ENCODE data around the gene PCDHA5.
"Not testable (repeated sequence)": the region's sequence is repeated elsewhere in the genome, so short reads cannot be mapped to it uniquely, and the experiment has no call there.

The PCDHA5 gene

GRCh38 chr5:140794595-140795258 lies 26.7 kb upstream of the PCDHA5 start, which contains the start of gene PCDHA2:
Gene PCDHA2, plus strand, starts transcription at chr5:140794852.
- TF ChIP-seq CTCF (IDR thresholded peaks at IDR 0.05; ENCODE audit: insufficient read depth, low read length, missing control alignments) = no peak
- ChIA-PET POLR2A (no interaction called here), CTCF (interaction anchor here (0.5 to 1.9 kb wide), 2 partner anchors 11 to 595 kb away, joined by 3 to 7 read pairs; partner anchors contain the start of gene PCDHA4)
- no peak for DNase-seq (ENCODE audit: low read depth, low spot score)
- no peak within 1 kb of the TSS for H3K4me3 ChIP-seq (ENCODE audit: low read depth, low read length)

DNA sequence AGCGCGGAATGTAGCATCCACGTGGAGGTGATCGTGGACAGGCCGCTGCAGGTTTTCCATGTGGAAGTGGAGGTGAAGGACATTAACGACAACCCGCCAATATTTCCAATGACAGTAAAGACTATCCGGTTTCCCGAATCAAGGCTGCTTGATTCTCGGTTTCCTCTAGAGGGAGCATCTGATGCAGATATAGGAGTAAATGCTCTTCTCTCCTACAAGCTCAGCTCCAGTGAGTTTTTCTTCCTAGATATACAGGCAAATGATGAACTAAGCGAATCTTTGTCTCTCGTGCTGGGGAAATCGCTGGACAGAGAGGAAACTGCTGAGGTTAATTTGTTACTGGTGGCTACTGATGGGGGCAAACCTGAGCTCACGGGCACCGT lies 26.2 kb upstream of the PCDHA5 start:
- no peak overlapping the region for H3K4me3 ChIP-seq (ENCODE audit: low read depth, low read length)
- DNase-seq (ENCODE audit: low read depth, low spot score) = no peak
- TF ChIP-seq CTCF (IDR thresholded peaks at IDR 0.05; ENCODE audit: insufficient read depth, low read length, missing control alignments) = no peak
- ChIA-PET POLR2A (no interaction called here), CTCF (interaction anchor here (1.9 kb wide), 1 partner anchor 11 kb away, joined by 7 read pairs; the partner anchor contains the start of gene PCDHA4)

DNA sequence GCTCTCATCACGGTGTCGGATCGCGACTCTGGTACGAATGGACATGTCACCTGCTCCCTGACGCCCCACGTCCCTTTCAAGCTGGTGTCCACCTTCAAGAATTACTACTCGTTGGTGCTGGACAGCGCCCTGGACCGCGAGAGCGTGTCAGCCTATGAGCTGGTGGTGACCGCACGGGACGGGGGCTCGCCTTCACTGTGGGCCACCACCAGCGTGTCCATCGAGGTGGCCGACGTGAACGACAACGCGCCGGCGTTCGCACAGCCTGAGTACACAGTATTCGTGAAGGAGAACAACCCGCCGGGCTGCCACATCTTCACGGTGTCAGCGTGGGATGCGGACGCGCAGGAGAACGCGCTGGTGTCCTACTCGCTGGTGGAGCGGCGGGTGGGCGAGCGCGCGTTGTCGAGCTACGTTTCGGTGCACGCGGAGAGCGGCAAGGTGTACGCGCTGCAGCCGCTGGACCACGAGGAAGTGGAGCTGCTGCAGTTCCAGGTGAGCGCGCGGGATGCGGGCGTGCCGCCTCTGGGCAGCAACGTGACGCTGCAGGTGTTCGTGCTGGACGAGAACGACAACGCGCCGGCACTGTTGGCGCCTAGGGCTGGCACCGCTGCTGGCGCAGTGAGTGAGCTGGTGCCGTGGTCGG lies 25.2 kb upstream of the PCDHA5 start:
- POLR2A ChIA-PET; DNase-seq (ENCODE audit: low read depth, low spot score); H3K4me3 ChIP-seq (ENCODE audit: low read depth, low read length): not testable (repeated sequence)
- CTCF ChIA-PET = interaction anchor here (1.9 kb wide), 1 partner anchor 10 kb away, joined by 7 read pairs; the partner anchor contains the start of gene PCDHA4

DNA sequence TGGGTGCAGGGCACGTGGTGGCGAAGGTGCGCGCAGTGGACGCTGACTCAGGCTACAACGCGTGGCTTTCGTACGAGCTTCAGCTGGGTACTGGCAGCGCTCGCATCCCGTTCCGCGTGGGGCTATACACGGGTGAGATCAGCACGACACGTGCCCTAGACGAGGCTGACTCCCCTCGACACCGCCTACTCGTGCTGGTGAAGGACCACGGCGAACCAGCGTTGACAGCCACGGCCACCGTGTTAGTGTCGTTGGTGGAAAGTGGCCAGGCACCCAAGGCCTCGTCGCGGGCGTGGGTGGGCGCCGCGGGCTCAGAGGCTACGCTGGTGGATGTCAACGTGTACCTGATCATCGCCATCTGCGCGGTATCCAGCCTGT lies 24.7 kb upstream of the PCDHA5 start:
- TF ChIP-seq CTCF (IDR thresholded peaks at IDR 0.05; ENCODE audit: insufficient read depth, low read length, missing control alignments) = no peak
- ChIA-PET CTCF (no interaction called here), POLR2A (no interaction called here)
- H3K4me3 ChIP-seq (ENCODE audit: low read depth, low read length) = no peak overlapping the region
- no peak for DNase-seq (ENCODE audit: low read depth, low spot score)

DNA sequence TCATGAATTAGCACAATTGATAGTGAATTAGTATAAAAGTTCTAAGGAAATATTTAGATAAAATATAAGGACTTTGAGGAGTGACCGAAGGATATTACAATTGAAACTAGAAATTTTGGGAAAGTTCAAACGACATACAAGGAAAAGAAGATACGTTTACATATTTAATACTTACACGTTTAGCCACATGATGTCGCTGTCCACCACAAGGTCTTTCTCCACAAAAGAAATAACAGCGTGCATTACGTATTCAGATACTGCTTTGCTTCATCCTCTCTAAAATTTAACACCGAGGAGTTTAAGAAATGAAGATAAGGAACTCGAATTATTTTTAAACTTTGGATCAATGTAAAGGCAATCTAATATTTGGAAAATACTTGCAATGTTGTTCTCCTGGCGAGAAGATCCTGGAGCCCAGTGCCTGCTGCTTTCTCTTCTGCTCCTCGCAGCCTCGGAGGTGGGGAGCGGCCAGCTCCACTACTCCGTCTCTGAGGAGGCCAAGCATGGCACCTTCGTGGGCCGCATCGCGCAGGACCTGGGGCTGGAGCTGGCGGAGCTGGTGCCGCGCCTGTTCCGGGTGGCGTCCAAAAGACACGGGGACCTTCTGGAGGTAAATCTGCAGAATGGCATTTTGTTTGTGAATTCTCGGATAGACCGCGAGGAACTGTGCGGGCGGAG lies 20.5 kb upstream of the PCDHA5 start, which contains the start of gene PCDHA3:
Gene PCDHA3 (plus strand): TSS at position 242 of the 678 bp plus-strand sequence.
- DNase-seq (ENCODE audit: low read depth, low spot score) = no peak
- ChIA-PET CTCF (no interaction called here), POLR2A (no interaction called here)
- H3K4me3 ChIP-seq (ENCODE audit: low read depth, low read length) = peak within 1 kb of the TSS; percentile 30
- TF ChIP-seq CTCF (IDR thresholded peaks at IDR 0.05; ENCODE audit: insufficient read depth, low read length, missing control alignments) = no peak

- no peak for TF ChIP-seq CTCF (IDR thresholded peaks at IDR 0.05; ENCODE audit: insufficient read depth, low read length, missing control alignments)
- POLR2A ChIA-PET = no interaction called here
- DNase-seq (ENCODE audit: low read depth, low spot score) = no peak
- CTCF ChIA-PET = no interaction called here
- no peak overlapping the region for H3K4me3 ChIP-seq (ENCODE audit: low read depth, low read length)
Observed at GRCh38 chr5:140801494-140801841, 19.9 kb upstream of the PCDHA5 start.

DNA sequence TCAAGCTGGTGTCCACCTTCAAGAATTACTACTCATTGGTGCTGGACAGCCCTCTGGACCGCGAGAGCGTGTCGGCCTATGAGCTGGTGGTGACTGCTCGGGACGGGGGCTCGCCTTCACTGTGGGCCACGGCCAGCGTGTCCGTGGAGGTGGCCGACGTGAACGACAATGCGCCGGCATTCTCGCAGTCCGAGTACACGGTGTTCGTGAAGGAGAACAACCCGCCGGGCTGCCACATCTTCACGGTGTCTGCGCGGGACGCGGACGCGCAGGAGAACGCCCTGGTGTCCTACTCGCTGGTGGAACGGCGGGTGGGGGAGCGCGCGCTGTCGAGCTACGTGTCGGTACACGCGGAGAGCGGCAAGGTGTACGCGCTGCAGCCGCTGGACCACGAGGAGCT lies 19.0 kb upstream of the PCDHA5 start:
- POLR2A ChIA-PET; H3K4me3 ChIP-seq (ENCODE audit: low read depth, low read length); CTCF ChIA-PET; DNase-seq (ENCODE audit: low read depth, low spot score): not testable (repeated sequence)

All from AG04449 (cell line).